ENCODE data around the gene LENG8.

DNA sequence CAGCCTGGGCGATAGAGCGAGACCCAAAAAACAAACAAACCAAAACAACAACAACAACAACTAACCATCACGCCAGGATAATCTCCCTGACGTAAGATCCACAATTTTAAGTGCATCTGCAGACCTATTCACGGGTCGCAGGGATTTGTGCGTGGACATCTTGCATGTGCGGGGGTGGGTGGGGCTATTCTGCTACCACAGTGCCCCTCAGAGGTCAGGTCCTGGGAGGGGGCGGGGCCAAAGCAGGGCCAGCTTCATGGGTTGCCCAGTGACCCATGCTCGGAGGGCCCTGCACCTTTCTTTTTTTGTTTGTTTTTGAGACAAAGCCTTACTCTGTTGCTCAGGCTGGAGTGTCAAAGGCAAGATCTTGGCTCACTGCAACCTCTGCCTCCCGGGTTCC lies 26.7 kb downstream of the LENG8 start:
- no peak for TF ChIP-seq POLR2A (IDR thresholded peaks at IDR 0.05)
- TF ChIP-seq, protein P1, sequence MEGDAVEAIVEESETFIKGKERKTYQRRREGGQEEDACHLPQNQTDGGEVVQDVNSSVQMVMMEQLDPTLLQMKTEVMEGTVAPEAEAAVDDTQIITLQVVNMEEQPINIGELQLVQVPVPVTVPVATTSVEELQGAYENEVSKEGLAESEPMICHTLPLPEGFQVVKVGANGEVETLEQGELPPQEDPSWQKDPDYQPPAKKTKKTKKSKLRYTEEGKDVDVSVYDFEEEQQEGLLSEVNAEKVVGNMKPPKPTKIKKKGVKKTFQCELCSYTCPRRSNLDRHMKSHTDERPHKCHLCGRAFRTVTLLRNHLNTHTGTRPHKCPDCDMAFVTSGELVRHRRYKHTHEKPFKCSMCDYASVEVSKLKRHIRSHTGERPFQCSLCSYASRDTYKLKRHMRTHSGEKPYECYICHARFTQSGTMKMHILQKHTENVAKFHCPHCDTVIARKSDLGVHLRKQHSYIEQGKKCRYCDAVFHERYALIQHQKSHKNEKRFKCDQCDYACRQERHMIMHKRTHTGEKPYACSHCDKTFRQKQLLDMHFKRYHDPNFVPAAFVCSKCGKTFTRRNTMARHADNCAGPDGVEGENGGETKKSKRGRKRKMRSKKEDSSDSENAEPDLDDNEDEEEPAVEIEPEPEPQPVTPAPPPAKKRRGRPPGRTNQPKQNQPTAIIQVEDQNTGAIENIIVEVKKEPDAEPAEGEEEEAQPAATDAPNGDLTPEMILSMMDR (IDR thresholded peaks at IDR 0.05) = no peak

Data from thyroid gland (tissue), 4 donors.